ENCODE results near the gene CRTC1. TPM values are rescaled to one million over a fixed set of nuclear protein-coding genes. Genes with fewer than 3 reads are reported as not detected.

CRTC1 gene
- total RNA-seq, 2 experiments from 2014 or later, result 5.6 to 6.3 TPM

- H3K4me1 Mint-ChIP-seq (ENCODE audit: low read depth), result peaks cover 2% of the 10 kb centered on the region
- no peaks in the 10 kb centered on the region for H3K27me3 Mint-ChIP-seq
- H3K9me3 Mint-ChIP-seq, result no peaks in the 10 kb centered on the region
- no peak for DNase-seq
- intact Hi-C loops (cut with micrococcal nuclease), result no loop called here
- CTCF ChIA-PET, result no interaction called here
- POLR2A ChIA-PET, result no interaction called here
- no peak overlapping the region for H3K4me3 Mint-ChIP-seq
- H3K27ac Mint-ChIP-seq, result no peak overlapping the region
- H3K36me3 Mint-ChIP-seq, result peaks cover 4% of the 10 kb centered on the region
These were observed 36.7 kb upstream of the CRTC1 start for GRCh38 chr19:18646535-18647370.

GRCh38 chr19:18647371-18647767, 36.1 kb upstream of the CRTC1 start:
- Mint-ChIP-seq H3K27ac (no peak overlapping the region), H3K9me3 (no peaks in the 10 kb centered on the region), H3K4me3 (no peak overlapping the region), H3K36me3 (peaks cover 5% of the 10 kb centered on the region), H3K4me1 (ENCODE audit: low read depth) (peaks cover 2% of the 10 kb centered on the region), H3K27me3 (no peaks in the 10 kb centered on the region)
- POLR2A ChIA-PET, result no interaction called here
- DNase-seq, result no peak
- intact Hi-C loops (cut with micrococcal nuclease), result no loop called here
- CTCF ChIA-PET, result no interaction called here

GRCh38 chr19:18647807-18648206, 35.7 kb upstream of the CRTC1 start:
- Mint-ChIP-seq H3K4me3 (no peak overlapping the region), H3K27ac (no peak overlapping the region), H3K36me3 (peaks cover 5% of the 10 kb centered on the region)

GRCh38 chr19:18648973-18649315, 34.5 kb upstream of the CRTC1 start:
- CTCF ChIA-PET, result no interaction called here
- H3K27me3 Mint-ChIP-seq, result no peaks in the 10 kb centered on the region
- H3K4me1 Mint-ChIP-seq (ENCODE audit: low read depth), result peaks cover 2% of the 10 kb centered on the region
- H3K9me3 Mint-ChIP-seq, result no peaks in the 10 kb centered on the region
- intact Hi-C loops (cut with micrococcal nuclease), result no loop called here
- no peak overlapping the region for H3K27ac Mint-ChIP-seq
- POLR2A ChIA-PET, result no interaction called here
- peaks cover 5% of the 10 kb centered on the region for H3K36me3 Mint-ChIP-seq
- no peak for DNase-seq
- no peak overlapping the region for H3K4me3 Mint-ChIP-seq

More at GRCh38 chr19:18647807-18648206, 35.7 kb upstream of the CRTC1 start:
- no peaks in the 10 kb centered on the region for H3K27me3 Mint-ChIP-seq
- CTCF ChIA-PET, result interaction anchor here (1.2 kb wide), 1 partner anchor 45 kb away, joined by 3 read pairs; no protein-coding TSS in a partner anchor
- POLR2A ChIA-PET, result no interaction called here
- no peaks in the 10 kb centered on the region for H3K9me3 Mint-ChIP-seq
- intact Hi-C loops (cut with micrococcal nuclease), result no loop called here
- DNase-seq, result no peak
- H3K4me1 Mint-ChIP-seq (ENCODE audit: low read depth), result peaks cover 2% of the 10 kb centered on the region

GRCh38 chr19:18649371-18650020, 34.0 kb upstream of the CRTC1 start:
- H3K27ac Mint-ChIP-seq, result no peak overlapping the region
- ChIA-PET POLR2A (no interaction called here), CTCF (no interaction called here)
- no peak overlapping the region for H3K4me3 Mint-ChIP-seq
- no peak for DNase-seq
- no peaks in the 10 kb centered on the region for H3K4me1 Mint-ChIP-seq (ENCODE audit: low read depth)
- no peaks in the 10 kb centered on the region for H3K27me3 Mint-ChIP-seq
- peaks cover 5% of the 10 kb centered on the region for H3K36me3 Mint-ChIP-seq
- H3K9me3 Mint-ChIP-seq, result no peaks in the 10 kb centered on the region
- intact Hi-C loops (cut with micrococcal nuclease), result no loop called here

- no peak for DNase-seq
- CTCF ChIA-PET, result no interaction called here
- no peak overlapping the region for H3K27ac Mint-ChIP-seq
These were observed 33.5 kb upstream of the CRTC1 start for GRCh38 chr19:18650021-18650390.

GRCh38 chr19:18650468-18651041, 32.9 kb upstream of the CRTC1 start:
- Mint-ChIP-seq H3K27me3 (no peaks in the 10 kb centered on the region), H3K27ac (no peak overlapping the region), H3K4me3 (no peak overlapping the region), H3K9me3 (no peaks in the 10 kb centered on the region), H3K4me1 (ENCODE audit: low read depth) (no peaks in the 10 kb centered on the region), H3K36me3 (peaks cover 5% of the 10 kb centered on the region)
- POLR2A ChIA-PET, result no interaction called here
- CTCF ChIA-PET, result no interaction called here
- intact Hi-C loops (cut with micrococcal nuclease), result no loop called here
- DNase-seq, result no peak

More at GRCh38 chr19:18650021-18650390, 33.5 kb upstream of the CRTC1 start:
- H3K27me3 Mint-ChIP-seq, result no peaks in the 10 kb centered on the region
- H3K9me3 Mint-ChIP-seq, result no peaks in the 10 kb centered on the region
- POLR2A ChIA-PET, result no interaction called here
- H3K4me1 Mint-ChIP-seq (ENCODE audit: low read depth), result no peaks in the 10 kb centered on the region
- no peak overlapping the region for H3K4me3 Mint-ChIP-seq
- intact Hi-C loops (cut with micrococcal nuclease), result no loop called here
- peaks cover 5% of the 10 kb centered on the region for H3K36me3 Mint-ChIP-seq

GRCh38 chr19:18651300-18651699, 32.2 kb upstream of the CRTC1 start:
- Mint-ChIP-seq H3K9me3 (no peaks in the 10 kb centered on the region), H3K4me1 (ENCODE audit: low read depth) (no peaks in the 10 kb centered on the region)
- CTCF ChIA-PET, result no interaction called here

GRCh38 chr19:18651733-18652132, 31.7 kb upstream of the CRTC1 start:
- CTCF ChIA-PET, result no interaction called here
- Mint-ChIP-seq H3K27ac (no peak overlapping the region), H3K27me3 (no peaks in the 10 kb centered on the region), H3K36me3 (peaks cover 5% of the 10 kb centered on the region), H3K9me3 (no peaks in the 10 kb centered on the region), H3K4me1 (ENCODE audit: low read depth) (no peaks in the 10 kb centered on the region), H3K4me3 (no peak overlapping the region)
- intact Hi-C loops (cut with micrococcal nuclease), result no loop called here
- DNase-seq, result no peak
- POLR2A ChIA-PET, result no interaction called here

More at GRCh38 chr19:18651300-18651699, 32.2 kb upstream of the CRTC1 start:
- H3K4me3 Mint-ChIP-seq, result no peak overlapping the region
- intact Hi-C loops (cut with micrococcal nuclease), result no loop called here
- H3K27ac Mint-ChIP-seq, result no peak overlapping the region
- POLR2A ChIA-PET, result no interaction called here
- DNase-seq, result no peak
- peaks cover 5% of the 10 kb centered on the region for H3K36me3 Mint-ChIP-seq
- H3K27me3 Mint-ChIP-seq, result no peaks in the 10 kb centered on the region

- H3K27ac Mint-ChIP-seq, result no peak overlapping the region
These were observed 29.6 kb upstream of the CRTC1 start for GRCh38 chr19:18653853-18654252.

GRCh38 chr19:18654469-18654868, 29.0 kb upstream of the CRTC1 start:
- Mint-ChIP-seq H3K4me1 (ENCODE audit: low read depth) (peaks cover 5% of the 10 kb centered on the region), H3K4me3 (no peak overlapping the region), H3K27ac (no peak overlapping the region), H3K27me3 (no peaks in the 10 kb centered on the region), H3K36me3 (peaks cover 5% of the 10 kb centered on the region), H3K9me3 (no peaks in the 10 kb centered on the region)
- no peak for DNase-seq
- POLR2A ChIA-PET, result no interaction called here
- intact Hi-C loops (cut with micrococcal nuclease), result no loop called here
- CTCF ChIA-PET, result no interaction called here

More at GRCh38 chr19:18653853-18654252, 29.6 kb upstream of the CRTC1 start:
- no peaks in the 10 kb centered on the region for H3K9me3 Mint-ChIP-seq
- ChIA-PET CTCF (no interaction called here), POLR2A (no interaction called here)
- peaks cover 5% of the 10 kb centered on the region for H3K4me1 Mint-ChIP-seq (ENCODE audit: low read depth)
- peaks cover 5% of the 10 kb centered on the region for H3K36me3 Mint-ChIP-seq
- no peaks in the 10 kb centered on the region for H3K27me3 Mint-ChIP-seq
- no peak overlapping the region for H3K4me3 Mint-ChIP-seq
- no peak for DNase-seq
- intact Hi-C loops (cut with micrococcal nuclease), result no loop called here

GRCh38 chr19:18655173-18655844, 28.2 kb upstream of the CRTC1 start:
- peaks cover 5% of the 10 kb centered on the region for H3K4me1 Mint-ChIP-seq (ENCODE audit: low read depth)

More at GRCh38 chr19:18655173-18655844, 28.2 kb upstream of the CRTC1 start:
- peaks cover 5% of the 10 kb centered on the region for H3K36me3 Mint-ChIP-seq
- CTCF ChIA-PET, result interaction anchor here (0.9 kb wide), 1 partner anchor 211 kb away, joined by 3 read pairs; no protein-coding TSS in a partner anchor
- H3K27ac Mint-ChIP-seq, result no peak overlapping the region
- DNase-seq, result no peak
- intact Hi-C loops (cut with micrococcal nuclease), result no loop called here
- H3K4me3 Mint-ChIP-seq, result no peak overlapping the region
- H3K9me3 Mint-ChIP-seq, result no peaks in the 10 kb centered on the region
- POLR2A ChIA-PET, result no interaction called here
- no peaks in the 10 kb centered on the region for H3K27me3 Mint-ChIP-seq

All from activated CD4-positive, alpha-beta memory T cell treated with anti-CD3 and anti-CD28 coated beads for 36 hours (primary cell).